ENCODE data around the gene HOXD3.

The HOXD3 gene

GRCh38 chr2:176186024-176186423, 28.9 kb downstream of the HOXD3 start:
- DNase-seq: no peak

GRCh38 chr2:176187200-176187898, 30.2 kb downstream of the HOXD3 start:
- DNase-seq: no peak

GRCh38 chr2:176187899-176188773, 31.0 kb downstream of the HOXD3 start, which contains the start of gene HOXD1:
TSS of gene HOXD1 (plus strand) at chr2:176188668. CDS start at chr2:176188802, 134 bp downstream.
- no peak for DNase-seq

- no peak for DNase-seq
Observed at GRCh38 chr2:176188774-176189680, 31.9 kb downstream of the HOXD3 start.

- DNase-seq: no peak
Observed at GRCh38 chr2:176189681-176190641, 32.9 kb downstream of the HOXD3 start.

GRCh38 chr2:176192351-176192750, 35.2 kb downstream of the HOXD3 start:
- DNase-seq: no peak

- DNase-seq: no peak
Observed at GRCh38 chr2:176193048-176193447, 35.9 kb downstream of the HOXD3 start.

GRCh38 chr2:176199902-176200301, 42.8 kb downstream of the HOXD3 start:
- no peak for DNase-seq

- no peak for DNase-seq
Observed at GRCh38 chr2:176200971-176201370, 43.9 kb downstream of the HOXD3 start.

GRCh38 chr2:176202491-176202890, 45.4 kb downstream of the HOXD3 start:
- DNase-seq: no peak

- DNase-seq: no peak
Observed at GRCh38 chr2:176205126-176205525, 48.0 kb downstream of the HOXD3 start.

GRCh38 chr2:176206136-176206535, 49.0 kb downstream of the HOXD3 start:
- no peak for DNase-seq

GRCh38 chr2:176206682-176207081, 49.6 kb downstream of the HOXD3 start:
- no peak for DNase-seq

GRCh38 chr2:176211110-176211509, 54.0 kb downstream of the HOXD3 start:
- no peak for DNase-seq

GRCh38 chr2:176212276-176212675, 55.2 kb downstream of the HOXD3 start:
- no peak for DNase-seq

- DNase-seq: no peak
Observed at GRCh38 chr2:176213406-176213805, 56.3 kb downstream of the HOXD3 start.

All from AML-193 (cell line).